Activated CD4-positive, alpha-beta memory T cell treated with anti-CD3 and anti-CD28 coated beads, Interleukin-2, amount 10 ng/mL, durations not matched to agents 7 days and 5 days (primary cell): ENCODE results near the gene ANAPC16. TPM values are rescaled to one million over a fixed set of nuclear protein-coding genes. Genes with fewer than 3 reads are reported as not detected.

Experiments used
- CTCF ChIA-PET: fragments of 350-600 bp; sonication (Branson Sonifier 250); formaldehyde crosslinking; loops from one replicate; lab custom pipeline; 2021; ENCODE audit warnings: antibody characterized with exemption, inconsistent platforms; lab: Charles Lee
- POLR2A ChIA-PET: fragments of 350-600 bp; sonication (Branson Sonifier 250); formaldehyde crosslinking; loops from one replicate; lab custom pipeline; 2021; ENCODE audit warnings: antibody characterized with exemption; lab: Charles Lee
- DNase-seq: peaks from one replicate; pipeline ENCODE4 v3.0.0-alpha.2; 2020
- H3K27ac Mint-ChIP-seq: one replicate; pipeline ENCODE4 v1.8.0; 2021; ENCODE audit warnings: mild to moderate bottlenecking, mixed read lengths
- H3K27me3 Mint-ChIP-seq: one replicate; pipeline ENCODE4 v1.8.0; 2021; ENCODE audit warnings: mixed read lengths
- H3K36me3 Mint-ChIP-seq: one replicate; pipeline ENCODE4 v1.8.0; 2021; ENCODE audit warnings: low read depth, mixed read lengths
- H3K4me1 Mint-ChIP-seq: one replicate; pipeline ENCODE4 v1.8.0; 2021; ENCODE audit warnings: mixed read lengths
- H3K4me3 Mint-ChIP-seq: one replicate; pipeline ENCODE4 v1.8.0; 2021; ENCODE audit warnings: mild to moderate bottlenecking, mixed read lengths
- H3K9me3 Mint-ChIP-seq: one replicate; pipeline ENCODE4 v1.8.0; 2021; ENCODE audit warnings: mixed read lengths
- total RNA-seq, 2 experiments: library from RNA; stranded (reverse); gene quantifications; one replicate each; pipeline ENCODE4 v1.2.3, GENCODE V29; 2021

ANAPC16 gene
- total RNA-seq, 2 experiments from 2014 or later, result 94.2 to 101 TPM

- no peak for DNase-seq
- Mint-ChIP-seq H3K27me3 (no peaks in the 10 kb centered on the region), H3K27ac (no peak overlapping the region), H3K4me1 (peaks cover 9% of the 10 kb centered on the region), H3K4me3 (no peak overlapping the region), H3K9me3 (no peaks in the 10 kb centered on the region), H3K36me3 (peaks cover 49% of the 10 kb centered on the region)
- ChIA-PET CTCF (interaction anchor here (1.6 kb wide), 1 partner anchor 26 kb away, joined by 4 read pairs; no protein-coding TSS in a partner anchor), POLR2A (no interaction called here)
These were observed 18.8 kb downstream of the ANAPC16 start for GRCh38 chr10:72234560-72235095.

- ChIA-PET CTCF (interaction anchor here (0.9 to 1.6 kb wide), 2 partner anchors 25 to 187 kb away, joined by 3 to 4 read pairs; no protein-coding TSS in a partner anchor), POLR2A (interaction anchor here (1.2 to 1.3 kb wide), 2 partner anchors 12 to 39 kb away, joined by 3 to 9 read pairs; no protein-coding TSS in a partner anchor)
- no peak for DNase-seq
- H3K27me3 Mint-ChIP-seq, result no peaks in the 10 kb centered on the region
- no peaks in the 10 kb centered on the region for H3K9me3 Mint-ChIP-seq
- peaks cover 47% of the 10 kb centered on the region for H3K36me3 Mint-ChIP-seq
- no peak overlapping the region for H3K4me3 Mint-ChIP-seq
- H3K27ac Mint-ChIP-seq, result peak overlapping the region; percentile 4
- H3K4me1 Mint-ChIP-seq, result peaks cover 6% of the 10 kb centered on the region
These were observed 19.9 kb downstream of the ANAPC16 start for GRCh38 chr10:72235544-72236279.

DNA sequence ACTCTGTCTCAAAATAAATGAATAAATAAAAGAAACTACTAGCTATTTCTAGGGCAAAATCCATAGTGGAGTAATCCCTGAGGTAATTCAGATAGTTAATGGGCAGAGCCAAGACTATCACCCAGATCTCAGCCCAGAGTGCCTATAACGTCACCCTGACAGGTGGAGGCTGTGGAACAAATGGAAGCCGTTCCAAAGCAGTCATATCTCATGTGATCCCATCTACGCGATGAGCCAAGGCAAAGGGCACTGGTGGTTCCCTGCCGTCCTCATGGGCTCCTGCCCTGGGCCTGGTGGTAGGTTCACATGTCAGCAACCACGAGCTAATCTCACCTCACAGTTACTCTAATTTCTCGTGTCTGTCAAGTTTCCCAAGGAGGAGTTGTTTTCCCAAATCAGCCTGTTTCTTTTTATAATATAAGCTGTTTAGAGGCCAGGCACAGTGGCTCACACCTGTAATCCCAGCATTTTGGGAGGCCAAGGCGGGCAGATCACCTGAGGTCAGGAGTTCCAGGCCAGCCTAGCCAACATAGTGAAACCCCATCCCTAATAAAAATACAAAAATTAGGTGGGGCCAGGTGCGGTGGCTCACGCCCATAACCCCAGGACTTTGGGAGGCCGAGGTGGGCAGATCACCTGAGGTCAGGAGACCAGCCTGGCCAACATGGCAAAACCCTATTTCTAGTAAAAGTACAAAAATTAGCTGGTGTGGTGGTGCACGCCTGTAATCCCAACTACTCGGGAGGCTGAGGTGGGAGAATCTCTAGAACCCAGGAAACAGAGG, 22.8 kb downstream of the ANAPC16 start:
- H3K36me3 Mint-ChIP-seq, result peaks cover 32% of the 10 kb centered on the region
- no peaks in the 10 kb centered on the region for H3K9me3 Mint-ChIP-seq
- no peak overlapping the region for H3K27ac Mint-ChIP-seq
- no peak for DNase-seq
- ChIA-PET CTCF (interaction anchor here (1.5 to 2.0 kb wide), 2 partner anchors 9 to 99 kb away, joined by 3 to 7 read pairs; no protein-coding TSS in a partner anchor), POLR2A (interaction anchor here (1.5 to 1.8 kb wide), 2 partner anchors 9 to 35 kb away, joined by 3 to 12 read pairs; partner anchors contain the start of gene DDIT4)
- H3K4me3 Mint-ChIP-seq, result no peak overlapping the region
- H3K4me1 Mint-ChIP-seq, result peaks cover 22% of the 10 kb centered on the region
- no peaks in the 10 kb centered on the region for H3K27me3 Mint-ChIP-seq

- H3K36me3 Mint-ChIP-seq, result peaks cover 27% of the 10 kb centered on the region
- DNase-seq, result no peak
- POLR2A ChIA-PET, result interaction anchor here (1.5 kb wide), 1 partner anchor 34 kb away, joined by 3 read pairs; the partner anchor contains the start of gene DDIT4
These were observed 23.6 kb downstream of the ANAPC16 start for GRCh38 chr10:72239409-72239808.

DNA sequence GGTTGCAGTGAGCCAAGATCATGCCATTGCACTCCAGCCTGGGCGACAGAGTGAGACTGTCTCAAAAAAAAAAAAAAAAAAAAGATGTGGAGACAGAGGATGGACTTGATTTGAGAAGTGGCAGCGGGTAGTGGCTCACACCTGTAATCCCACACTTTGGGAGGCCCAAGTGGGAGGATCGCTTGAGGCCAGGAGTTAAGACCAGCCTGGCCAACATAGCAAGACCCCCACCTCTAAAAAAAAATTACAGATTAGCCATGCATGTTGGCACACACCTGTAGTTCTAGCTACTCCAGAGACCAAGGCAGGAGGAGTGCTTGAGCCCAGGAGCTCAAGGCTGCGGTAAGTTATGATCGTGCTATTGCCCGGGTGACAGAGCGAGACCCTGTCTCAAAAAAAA, 24.6 kb downstream of the ANAPC16 start:
- H3K27ac Mint-ChIP-seq, result no peak overlapping the region
- peaks cover 23% of the 10 kb centered on the region for H3K36me3 Mint-ChIP-seq
- no peak overlapping the region for H3K4me3 Mint-ChIP-seq
- H3K4me1 Mint-ChIP-seq, result peaks cover 39% of the 10 kb centered on the region
- no peaks in the 10 kb centered on the region for H3K9me3 Mint-ChIP-seq
- POLR2A ChIA-PET, result no interaction called here
- H3K27me3 Mint-ChIP-seq, result no peaks in the 10 kb centered on the region
- no peak for DNase-seq
- CTCF ChIA-PET, result interaction anchor here (1.3 kb wide), 1 partner anchor 34 kb away, joined by 4 read pairs; no protein-coding TSS in a partner anchor

More at GRCh38 chr10:72239409-72239808, 23.6 kb downstream of the ANAPC16 start:
- Mint-ChIP-seq H3K27ac (no peak overlapping the region), H3K27me3 (no peaks in the 10 kb centered on the region), H3K9me3 (no peaks in the 10 kb centered on the region), H3K4me3 (no peak overlapping the region), H3K4me1 (peaks cover 29% of the 10 kb centered on the region)
- CTCF ChIA-PET, result interaction anchor here (1.3 to 2.0 kb wide), 2 partner anchors 10 to 35 kb away, joined by 4 to 7 read pairs; no protein-coding TSS in a partner anchor

- peaks cover 50% of the 10 kb centered on the region for H3K4me1 Mint-ChIP-seq
- DNase-seq, result no peak
- H3K27me3 Mint-ChIP-seq, result no peaks in the 10 kb centered on the region
- H3K27ac Mint-ChIP-seq, result no peak overlapping the region
- H3K4me3 Mint-ChIP-seq, result no peak overlapping the region
- CTCF ChIA-PET, result interaction anchor here (0.7 to 1.5 kb wide), 6 partner anchors 34 to 470 kb away, joined by 3 to 5 read pairs (median 4); no protein-coding TSS in a partner anchor
- H3K9me3 Mint-ChIP-seq, result no peaks in the 10 kb centered on the region
- POLR2A ChIA-PET, result interaction anchor here (1.0 kb wide), 1 partner anchor 32 kb away, joined by 3 read pairs; the partner anchor contains the start of gene DDIT4
- peaks cover 13% of the 10 kb centered on the region for H3K36me3 Mint-ChIP-seq
These were observed 26.0 kb downstream of the ANAPC16 start for GRCh38 chr10:72241691-72242252.

DNA sequence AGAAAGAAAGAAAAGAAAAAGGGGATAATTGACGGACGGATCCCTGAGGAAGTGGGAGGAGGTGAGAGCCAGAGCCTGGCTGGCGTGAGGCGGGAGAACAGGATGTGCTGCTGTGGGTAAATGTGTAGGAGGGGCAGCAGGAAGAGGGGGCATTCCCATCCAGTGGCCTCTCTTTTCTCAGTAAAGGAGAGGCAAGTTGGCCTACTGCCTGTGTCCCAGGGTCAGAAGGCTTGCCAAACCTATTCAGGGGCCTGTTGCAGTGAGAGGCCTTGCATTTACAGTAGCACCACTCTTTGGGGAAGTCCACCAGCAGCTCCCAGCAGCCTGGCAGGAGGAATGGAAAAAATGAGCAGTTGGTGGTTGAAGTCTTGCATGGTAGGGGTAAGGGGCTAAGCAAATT, 26.9 kb downstream of the ANAPC16 start:
- Mint-ChIP-seq H3K27ac (no peak overlapping the region), H3K27me3 (no peaks in the 10 kb centered on the region), H3K4me1 (peaks cover 58% of the 10 kb centered on the region), H3K36me3 (peaks cover 9% of the 10 kb centered on the region), H3K9me3 (no peaks in the 10 kb centered on the region), H3K4me3 (no peak overlapping the region)
- ChIA-PET CTCF (interaction anchor here (1.3 to 1.6 kb wide), 5 partner anchors 19 to 94 kb away, joined by 3 to 4 read pairs (median 3); no protein-coding TSS in a partner anchor), POLR2A (interaction anchor here (1.0 kb wide), 1 partner anchor 31 kb away, joined by 3 read pairs; the partner anchor contains the start of gene DDIT4)
- DNase-seq, result no peak

DNA sequence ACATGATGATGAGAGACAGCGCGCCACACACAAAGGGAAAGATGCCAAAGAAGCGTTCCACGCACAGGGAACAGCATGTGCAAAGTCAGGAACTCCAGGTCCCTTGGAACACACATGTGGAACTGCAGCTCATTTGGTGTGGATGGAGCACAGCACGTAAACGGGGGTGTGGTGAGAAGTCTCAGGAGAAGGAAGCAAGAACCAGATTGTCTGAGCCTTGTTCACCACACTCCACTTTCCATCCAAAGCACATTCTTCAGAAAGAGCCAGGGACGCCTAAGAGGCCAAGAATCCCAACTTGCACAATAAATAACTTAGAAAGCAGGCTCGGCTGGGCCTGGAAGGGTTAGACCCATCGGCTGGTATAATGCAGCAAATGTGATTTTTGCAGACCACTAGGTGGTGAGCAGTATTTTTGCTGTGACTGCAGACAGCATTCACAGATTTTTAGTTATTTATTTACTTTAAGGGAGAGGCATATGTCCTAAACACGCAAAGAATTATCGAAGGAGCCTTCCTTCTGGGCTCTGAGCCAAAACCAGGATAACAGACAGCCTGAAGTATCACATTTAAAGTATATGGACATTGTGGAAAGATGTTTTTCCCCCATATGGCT, 28.1 kb downstream of the ANAPC16 start:
- no peaks in the 10 kb centered on the region for H3K9me3 Mint-ChIP-seq

GRCh38 chr10:72244573-72245038, 28.8 kb downstream of the ANAPC16 start:
- H3K36me3 Mint-ChIP-seq, result peaks cover 7% of the 10 kb centered on the region
- no peak for DNase-seq
- no peaks in the 10 kb centered on the region for H3K27me3 Mint-ChIP-seq
- no peak overlapping the region for H3K4me3 Mint-ChIP-seq
- ChIA-PET CTCF (no interaction called here), POLR2A (interaction anchor here (1.0 to 1.1 kb wide), 2 partner anchors 29 to 30 kb away, joined by 3 to 4 read pairs; no protein-coding TSS in a partner anchor)
- H3K27ac Mint-ChIP-seq, result peak overlapping the region; percentile 24
- H3K4me1 Mint-ChIP-seq, result peaks cover 69% of the 10 kb centered on the region
- H3K9me3 Mint-ChIP-seq, result no peaks in the 10 kb centered on the region

More for the DNA sequence above, 28.1 kb downstream of the ANAPC16 start:
- Mint-ChIP-seq H3K4me1 (peaks cover 68% of the 10 kb centered on the region), H3K36me3 (peaks cover 9% of the 10 kb centered on the region), H3K27me3 (no peaks in the 10 kb centered on the region), H3K4me3 (no peak overlapping the region), H3K27ac (no peak overlapping the region)
- ChIA-PET CTCF (interaction anchor here (1.3 to 1.6 kb wide), 4 partner anchors 20 to 93 kb away, joined by 3 to 4 read pairs (median 4); no protein-coding TSS in a partner anchor), POLR2A (interaction anchor here (1.0 kb wide), 1 partner anchor 29 kb away, joined by 4 read pairs; no protein-coding TSS in a partner anchor)
- no peak for DNase-seq

- CTCF ChIA-PET, result interaction anchor here (1.1 to 6.5 kb wide), 4 partner anchors 14 to 91 kb away, joined by 3 to 37 read pairs (median 18); partner anchors contain the start of gene DDIT4
- Mint-ChIP-seq H3K9me3 (no peaks in the 10 kb centered on the region), H3K36me3 (peaks cover 3% of the 10 kb centered on the region), H3K4me3 (no peak overlapping the region), H3K27ac (peak overlapping the region; percentile 96), H3K4me1 (peaks cover 77% of the 10 kb centered on the region), H3K27me3 (no peaks in the 10 kb centered on the region)
- POLR2A ChIA-PET, result interaction anchor here (0.8 to 4.6 kb wide), 6 partner anchors 14 to 118 kb away, joined by 3 to 90 read pairs (median 52); partner anchors contain the start of genes ANAPC16, ASCC1 and DDIT4
- no peak for DNase-seq
These were observed 30.2 kb downstream of the ANAPC16 start for GRCh38 chr10:72245949-72246525.
